Neural cell (in vitro differentiated cells): ENCODE measurements around the gene MLKL. TPM values are rescaled to one million over a fixed set of nuclear protein-coding genes. Genes with fewer than 3 reads are reported as not detected.
"Not testable (repeated sequence)": the region's sequence is repeated elsewhere in the genome, so short reads cannot be mapped to it uniquely, and the experiment has no call there.

ENCODE experiments used
- H2AFZ ChIP-seq: fragments of 200-600, 300-800 bp; sonication (generic), shearing (Covaris generic); 2 replicates; pipeline ENCODE4 v1.6.0; 2014; ENCODE audit warnings: low read depth, mild to moderate bottlenecking, antibody characterized with exemption, low read length, moderate library complexity
- H3F3A ChIP-seq: fragments of 200-600 bp; shearing (Covaris generic); 2 replicates; pipeline ENCODE4 v1.6.1; 2016; ENCODE audit warnings: mild to moderate bottlenecking, moderate library complexity, mixed read lengths, antibody characterized with exemption, low read length; ENCODE audit not compliant: insufficient read depth, poor library complexity, severe bottlenecking
- H3K27ac ChIP-seq: fragments of 200-600, 300-800 bp; sonication (generic), shearing (Covaris generic); 2 replicates; pipeline ENCODE4 v1.5.1; 2014; ENCODE audit warnings: mild to moderate bottlenecking, low read length, moderate library complexity
- H3K27me3 ChIP-seq: fragments of 300-800, 200-600 bp; sonication (generic), shearing (Covaris generic); 2 replicates; pipeline ENCODE4 v1.6.0; 2014; ENCODE audit warnings: mild to moderate bottlenecking, low read depth, low read length, moderate library complexity; ENCODE audit not compliant: insufficient read depth
- H3K36me3 ChIP-seq: fragments of 300-800, 200-600 bp; sonication (generic), shearing (Covaris generic); 2 replicates; pipeline ENCODE4 v1.5.1; 2014; ENCODE audit warnings: mild to moderate bottlenecking, antibody characterized with exemption, low read length, moderate library complexity; ENCODE audit not compliant: insufficient read depth
- H3K4me2 ChIP-seq: fragments of 300-800, 200-600 bp; sonication (generic), shearing (Covaris generic); 2 replicates; pipeline ENCODE4 v1.6.0; 2014; ENCODE audit warnings: mild to moderate bottlenecking, low read length
- H3K4me3 ChIP-seq: fragments of 300-800, 200-600 bp; sonication (generic), shearing (Covaris generic); 2 replicates; pipeline ENCODE4 v1.5.1; 2014; ENCODE audit warnings: mild to moderate bottlenecking, low read length, moderate library complexity
- H3K79me2 ChIP-seq: fragments of 200-600 bp; shearing (Covaris generic); replicated peaks from 2 replicates; pipeline ENCODE4 v1.6.0; 2014; ENCODE audit warnings: mild to moderate bottlenecking, low read length, moderate library complexity; ENCODE audit not compliant: insufficient read depth
- H3K9ac ChIP-seq: fragments of 300-800, 200-600 bp; sonication (generic), shearing (Covaris generic); 2 replicates; pipeline ENCODE4 v1.6.1; 2016; ENCODE audit warnings: mild to moderate bottlenecking, low read length, mixed read lengths
- H3K9me2 ChIP-seq: fragments of 200-600 bp; shearing (Covaris generic); 2 replicates; pipeline ENCODE4 v1.6.1; 2016; ENCODE audit warnings: mild to moderate bottlenecking, low read length, mixed read lengths; ENCODE audit not compliant: insufficient read depth
- H3K9me3 ChIP-seq: fragments of 200-600, 300-800 bp; sonication (generic), shearing (Covaris generic); 2 replicates; pipeline ENCODE4 v1.6.1; 2016; ENCODE audit warnings: mild to moderate bottlenecking, mixed run types, low read length, moderate library complexity, mixed read lengths
- H4K20me1 ChIP-seq: fragments of 200-600 bp; shearing (Covaris generic); 2 replicates; pipeline ENCODE4 v1.6.1; 2016; ENCODE audit warnings: mild to moderate bottlenecking, mixed run types; ENCODE audit not compliant: insufficient read depth
- CTCF ChIP-seq: fragments of 450-650 bp; IDR thresholded peaks from 2 replicates; pipeline ENCODE4 v1.5.1; 2014; ENCODE audit warnings: antibody characterized with exemption, mild to moderate bottlenecking, moderate library complexity; ENCODE audit not compliant: poor library complexity, severe bottlenecking
- EP300 ChIP-seq: fragments of 450-650 bp; conservative IDR thresholded peaks from 2 replicates; pipeline ENCODE4 v1.6.1; 2014; ENCODE audit warnings: antibody characterized with exemption, mild to moderate bottlenecking, moderate library complexity; ENCODE audit not compliant: poor library complexity, severe bottlenecking
- EZH2 ChIP-seq: fragments of 200-600, 300-800 bp; shearing (Covaris generic), sonication (generic); IDR thresholded peaks from 2 replicates; pipeline ENCODE4 v1.6.1; 2014; ENCODE audit warnings: antibody characterized with exemption, low read length, borderline replicate concordance, mild to moderate bottlenecking; ENCODE audit not compliant: insufficient read depth, poor library complexity, severe bottlenecking
- MXI1 ChIP-seq: fragments of 450-650 bp; conservative IDR thresholded peaks from 2 replicates; pipeline ENCODE4 v1.6.1; 2014; ENCODE audit warnings: antibody characterized with exemption, mild to moderate bottlenecking; ENCODE audit not compliant: poor library complexity, severe bottlenecking
- POLR2AphosphoS5 ChIP-seq: IDR thresholded peaks from 2 replicates; pipeline ENCODE4 v1.6.1; 2012
- RAD21 ChIP-seq: fragments of 450-650 bp; conservative IDR thresholded peaks from 2 replicates; pipeline ENCODE4 v1.6.1; 2014; ENCODE audit warnings: antibody characterized with exemption, mild to moderate bottlenecking, moderate library complexity
- REST ChIP-seq: IDR thresholded peaks from 2 replicates; pipeline ENCODE4 v1.6.1; 2012; ENCODE audit warnings: borderline replicate concordance
- SMC3 ChIP-seq: fragments of 450-650 bp; conservative IDR thresholded peaks from 2 replicates; pipeline ENCODE4 v1.6.1; 2014; ENCODE audit warnings: antibody characterized with exemption, mild to moderate bottlenecking, moderate library complexity; ENCODE audit not compliant: poor library complexity
- TAF1 ChIP-seq: IDR thresholded peaks from 2 replicates; pipeline ENCODE4 v1.6.1; 2012; ENCODE audit warnings: low read depth
- polyA plus RNA-seq: library from polyadenylated mRNA; depleted of rRNA; stranded (reverse); fragments of >200 nt; gene quantifications from 2 replicates; pipeline ENCODE4 v1.2.3, GENCODE V29; 2014

MLKL gene
- polyA plus RNA-seq, 1 donor from 2014 or later: not detected

- TF ChIP-seq CTCF (no peak), TAF1 (no peak), REST (no peak), MXI1 (no peak), EP300 (no peak), RAD21 (no peak), POLR2AphosphoS5 (no peak)
- Histone ChIP-seq H3K27ac (no peak overlapping the region), H3K4me3 (no peak overlapping the region), H2AFZ (no peak overlapping the region), H3K27me3 (no peaks in the 10 kb centered on the region), H3F3A (no peaks in the 10 kb centered on the region), H3K4me2 (no peak overlapping the region), H3K9ac (no peak overlapping the region), H3K9me2 (no peaks in the 10 kb centered on the region), H4K20me1 (no peaks in the 10 kb centered on the region), H3K36me3 (no peaks in the 10 kb centered on the region), H3K79me2 (no peaks in the 10 kb centered on the region), H3K9me3 (peaks cover 3% of the 10 kb centered on the region)
Observed at GRCh38 chr16:74723256-74723655, 22.6 kb upstream of the MLKL start.

- not testable (repeated sequence) for H3K4me3 ChIP-seq, H3K79me2 ChIP-seq, H4K20me1 ChIP-seq, H3K4me2 ChIP-seq, H3K27me3 ChIP-seq, H3K27ac ChIP-seq, H3K9me2 ChIP-seq, H3K36me3 ChIP-seq, H3F3A ChIP-seq, H2AFZ ChIP-seq, H3K9ac ChIP-seq, H3K9me3 ChIP-seq
Observed at GRCh38 chr16:74722156-74722555, 21.5 kb upstream of the MLKL start.

GRCh38 chr16:74721716-74722115 is 21.1 kb upstream of the MLKL start:
- no peak overlapping the region for H3K4me3 ChIP-seq
- no peaks in the 10 kb centered on the region for H3K27me3 ChIP-seq
- H3K9me3 ChIP-seq: peaks cover 3% of the 10 kb centered on the region
- no peaks in the 10 kb centered on the region for H3F3A ChIP-seq
- H3K27ac ChIP-seq: no peak overlapping the region
- H3K9ac ChIP-seq: no peak overlapping the region
- no peaks in the 10 kb centered on the region for H3K36me3 ChIP-seq
- H3K9me2 ChIP-seq: no peaks in the 10 kb centered on the region
- H3K79me2 ChIP-seq: no peaks in the 10 kb centered on the region
- no peak overlapping the region for H3K4me2 ChIP-seq
- H2AFZ ChIP-seq: no peak overlapping the region
- TF ChIP-seq EP300: no peak
- TF ChIP-seq SMC3: no peak
- TF ChIP-seq EZH2: no peak
- TF ChIP-seq RAD21: no peak
- TF ChIP-seq TAF1: no peak
- no peak for TF ChIP-seq REST
- no peak for TF ChIP-seq POLR2AphosphoS5
- no peaks in the 10 kb centered on the region for H4K20me1 ChIP-seq
